ENCODE results near the gene SGCA. TPM values are rescaled to one million over a fixed set of nuclear protein-coding genes. Genes with fewer than 3 reads are reported as not detected.

SGCA gene
- total RNA-seq, 1 experiment from 2014 or later = not detected

GRCh38 chr17:50213026-50214022 is 47.5 kb downstream of the SGCA start:
- peaks cover 8% of the 10 kb centered on the region; the same call in 1 of the 2 replicates for H3F3A ChIP-seq (ENCODE audit: insufficient read depth, low read depth)
- POLR2A ChIA-PET (ENCODE audit: unreplicated experiment) = no interaction called here
- no peaks in the 10 kb centered on the region for H3K36me3 ChIP-seq (ENCODE audit: low read depth)
- intact Hi-C loops (cut with micrococcal nuclease; ENCODE audit: unreplicated experiment) = no loop called here
- no peak overlapping the region for H3K27ac ChIP-seq
- H3K79me2 ChIP-seq (ENCODE audit: low read depth) = no peaks in the 10 kb centered on the region
- H3K27me3 ChIP-seq (ENCODE audit: insufficient read depth, low read depth) = 0 out of 2 replicates have a peak, but pooled peaks cover 6% of the 10 kb centered on the region
- H3K9me2 ChIP-seq (ENCODE audit: insufficient read depth) = no peaks in the 10 kb centered on the region
- peaks cover 14% of the 10 kb centered on the region for H3K4me1 ChIP-seq (replicated peaks; ENCODE audit: insufficient read depth)
- H2AFZ ChIP-seq = no peak overlapping the region
- no peak overlapping the region for H3K4me2 ChIP-seq
- no peak for TF ChIP-seq EZH2 (IDR thresholded peaks at IDR 0.05; ENCODE audit: low read depth)
- TF ChIP-seq CTCF (conservative IDR thresholded peaks at IDR 0.05) = no peak
- CTCF ChIA-PET = interaction anchor here (0.7 kb wide), 2 partner anchors 155 to 229 kb away, joined by 3 read pairs; no protein-coding TSS in a partner anchor
- H3K4me3 ChIP-seq = no peak overlapping the region
- no peaks in the 10 kb centered on the region for H3K9me3 ChIP-seq (ENCODE audit: insufficient read depth, low read depth)
- no TSS peak for BruUV-seq (replicated peaks)
- no peaks in the 10 kb centered on the region for H4K20me1 ChIP-seq (ENCODE audit: insufficient read depth)
- DNase-seq = no peak

GRCh38 chr17:50214976-50215760 is 49.4 kb downstream of the SGCA start:
- Histone ChIP-seq H4K20me1 (ENCODE audit: insufficient read depth) (no peaks in the 10 kb centered on the region), H3K4me3 (no peak overlapping the region), H3F3A (ENCODE audit: insufficient read depth, low read depth) (peaks cover 26% of the 10 kb centered on the region), H3K4me1 (replicated peaks; ENCODE audit: insufficient read depth) (peaks cover 28% of the 10 kb centered on the region), H3K27me3 (ENCODE audit: insufficient read depth, low read depth) (0 out of 2 replicates have a peak, but pooled peaks cover 6% of the 10 kb centered on the region), H2AFZ (no peak overlapping the region), H3K79me2 (ENCODE audit: low read depth) (no peaks in the 10 kb centered on the region), H3K4me2 (no peak overlapping the region), H3K36me3 (ENCODE audit: low read depth) (no peaks in the 10 kb centered on the region), H3K27ac (no peak overlapping the region), H3K9me2 (ENCODE audit: insufficient read depth) (no peaks in the 10 kb centered on the region), H3K9me3 (ENCODE audit: insufficient read depth, low read depth) (no peaks in the 10 kb centered on the region)
- no peak for TF ChIP-seq EZH2 (IDR thresholded peaks at IDR 0.05; ENCODE audit: low read depth)
- TF ChIP-seq CTCF (conservative IDR thresholded peaks at IDR 0.05) = no peak
- CTCF ChIA-PET = no interaction called here
- POLR2A ChIA-PET (ENCODE audit: unreplicated experiment) = interaction anchor here (0.7 kb wide), 1 partner anchor 181 kb away, joined by 3 read pairs; no protein-coding TSS in a partner anchor
- intact Hi-C loops (cut with micrococcal nuclease; ENCODE audit: unreplicated experiment) = no loop called here
- no TSS peak for BruUV-seq (replicated peaks)
- peak in 1 of 2 experiments; percentile 25 for DNase-seq

GRCh38 chr17:50217591-50217990 is 51.8 kb downstream of the SGCA start:
- Histone ChIP-seq H3K27ac (no peak overlapping the region), H3K79me2 (ENCODE audit: low read depth) (no peaks in the 10 kb centered on the region), H3F3A (ENCODE audit: insufficient read depth, low read depth) (peaks cover 29% of the 10 kb centered on the region), H3K4me2 (no peak overlapping the region), H3K36me3 (ENCODE audit: low read depth) (no peaks in the 10 kb centered on the region), H3K9me3 (ENCODE audit: insufficient read depth, low read depth) (no peaks in the 10 kb centered on the region), H3K27me3 (ENCODE audit: insufficient read depth, low read depth) (no peaks in the 10 kb centered on the region), H4K20me1 (ENCODE audit: insufficient read depth) (no peaks in the 10 kb centered on the region), H3K4me3 (no peak overlapping the region), H2AFZ (no peak overlapping the region), H3K9me2 (ENCODE audit: insufficient read depth) (no peaks in the 10 kb centered on the region), H3K4me1 (replicated peaks; ENCODE audit: insufficient read depth) (peaks cover 39% of the 10 kb centered on the region)
- TF ChIP-seq EZH2 (IDR thresholded peaks at IDR 0.05; ENCODE audit: low read depth) (no peak), CTCF (conservative IDR thresholded peaks at IDR 0.05) (no peak)
- intact Hi-C loops (cut with micrococcal nuclease; ENCODE audit: unreplicated experiment) = no loop called here
- CTCF ChIA-PET = interaction anchor here (0.7 kb wide), 1 partner anchor 14 kb away, joined by 4 read pairs; no protein-coding TSS in a partner anchor
- DNase-seq = peak in 1 of 2 experiments; percentile 25
- no TSS peak for BruUV-seq (replicated peaks)
- POLR2A ChIA-PET (ENCODE audit: unreplicated experiment) = no interaction called here

Measured in PC-9 (cell line).